ENCODE data around the gene SLC47A2.

- TF ChIP-seq EP300 (IDR thresholded peaks at IDR 0.05) (no peak), CTCF (IDR thresholded peaks at IDR 0.05) (no peak), POLR2A (IDR thresholded peaks at IDR 0.05) (no peak)
These were observed 19.7 kb upstream of the SLC47A2 start for GRCh38 chr17:19736071-19736470.

All from stomach (tissue), 4 donors.